Activated T-helper 17 cell treated with anti-CD3 and anti-CD28 coated beads, Interleukin-2, amount 50 U/mL, for 72 hours (primary cell): ENCODE results near the gene GRPEL1. TPM values are rescaled to one million over a fixed set of nuclear protein-coding genes. Genes with fewer than 3 reads are reported as not detected.

Experiments used
- ATAC-seq: fragments of 150-1000 bp; cut with Tn5 transposase; replicated peaks from 2 replicates; pipeline ENCODE4 v1.10.0; 2021; ENCODE audit warnings: mild to moderate bottlenecking, moderate library complexity
- H3K27ac Mint-ChIP-seq: one replicate; pipeline ENCODE4 v1.8.0; 2022; ENCODE audit warnings: mixed read lengths
- H3K27me3 Mint-ChIP-seq: one replicate; pipeline ENCODE4 v1.8.0; 2022; ENCODE audit warnings: mixed read lengths
- H3K36me3 Mint-ChIP-seq: one replicate; pipeline ENCODE4 v1.8.0; 2022; ENCODE audit warnings: low read depth, mild to moderate bottlenecking, mixed read lengths
- H3K4me1 Mint-ChIP-seq: one replicate; pipeline ENCODE4 v1.8.0; 2022; ENCODE audit warnings: mixed read lengths
- H3K4me3 Mint-ChIP-seq: one replicate; pipeline ENCODE4 v1.8.0; 2022; ENCODE audit warnings: mild to moderate bottlenecking, mixed read lengths
- H3K9me3 Mint-ChIP-seq: one replicate; pipeline ENCODE4 v1.8.0; 2022; ENCODE audit warnings: mixed read lengths
- total RNA-seq, 2 donors: library from RNA; stranded (reverse); gene quantifications; one replicate each; pipeline ENCODE4 v1.2.3, GENCODE V29; 2022

GRPEL1 gene
- total RNA-seq, 2 donors from 2014 or later: 56.3 to 92.5 TPM

- ATAC-seq: no peak
- Mint-ChIP-seq H3K9me3 (no peaks in the 10 kb centered on the region), H3K27me3 (no peaks in the 10 kb centered on the region), H3K36me3 (peaks cover 83% of the 10 kb centered on the region), H3K4me1 (no peaks in the 10 kb centered on the region), H3K27ac (no peak overlapping the region), H3K4me3 (no peak overlapping the region)
These were observed 46.5 kb downstream of the GRPEL1 start for GRCh38 chr4:7021355-7021754.

GRCh38 chr4:7020856-7021255, 47.0 kb downstream of the GRPEL1 start:
- Mint-ChIP-seq H3K27ac (no peak overlapping the region), H3K4me1 (no peaks in the 10 kb centered on the region), H3K9me3 (no peaks in the 10 kb centered on the region), H3K4me3 (no peak overlapping the region), H3K36me3 (peaks cover 83% of the 10 kb centered on the region), H3K27me3 (no peaks in the 10 kb centered on the region)
- ATAC-seq: no peak

- Mint-ChIP-seq H3K36me3 (peaks cover 83% of the 10 kb centered on the region), H3K9me3 (no peaks in the 10 kb centered on the region), H3K4me1 (no peaks in the 10 kb centered on the region), H3K27me3 (no peaks in the 10 kb centered on the region), H3K4me3 (no peak overlapping the region), H3K27ac (no peak overlapping the region)
- ATAC-seq: no peak
These were observed 47.6 kb downstream of the GRPEL1 start for GRCh38 chr4:7020290-7020689.

- H3K36me3 Mint-ChIP-seq: peaks cover 83% of the 10 kb centered on the region
These were observed 48.5 kb downstream of the GRPEL1 start for GRCh38 chr4:7019367-7019766.

GRCh38 chr4:7018281-7018680, 49.6 kb downstream of the GRPEL1 start:
- no peak overlapping the region for H3K27ac Mint-ChIP-seq
- ATAC-seq: no peak
- peaks cover 83% of the 10 kb centered on the region for H3K36me3 Mint-ChIP-seq
- H3K9me3 Mint-ChIP-seq: no peaks in the 10 kb centered on the region
- no peaks in the 10 kb centered on the region for H3K27me3 Mint-ChIP-seq
- H3K4me3 Mint-ChIP-seq: no peak overlapping the region
- no peaks in the 10 kb centered on the region for H3K4me1 Mint-ChIP-seq

More at GRCh38 chr4:7019367-7019766, 48.5 kb downstream of the GRPEL1 start:
- H3K4me1 Mint-ChIP-seq: no peaks in the 10 kb centered on the region
- H3K27ac Mint-ChIP-seq: no peak overlapping the region
- H3K9me3 Mint-ChIP-seq: no peaks in the 10 kb centered on the region
- H3K27me3 Mint-ChIP-seq: no peaks in the 10 kb centered on the region
- ATAC-seq: no peak
- H3K4me3 Mint-ChIP-seq: no peak overlapping the region

- Mint-ChIP-seq H3K4me3 (no peak overlapping the region), H3K27me3 (no peaks in the 10 kb centered on the region), H3K4me1 (no peaks in the 10 kb centered on the region), H3K9me3 (no peaks in the 10 kb centered on the region), H3K36me3 (peaks cover 86% of the 10 kb centered on the region), H3K27ac (no peak overlapping the region)
- ATAC-seq: no peak
These were observed 50.3 kb downstream of the GRPEL1 start for GRCh38 chr4:7017446-7018048.

GRCh38 chr4:7016512-7016911, 51.4 kb downstream of the GRPEL1 start:
- Mint-ChIP-seq H3K9me3 (no peaks in the 10 kb centered on the region), H3K36me3 (peaks cover 88% of the 10 kb centered on the region), H3K4me3 (no peak overlapping the region), H3K27ac (no peak overlapping the region), H3K27me3 (no peaks in the 10 kb centered on the region), H3K4me1 (no peaks in the 10 kb centered on the region)
- ATAC-seq: no peak

GRCh38 chr4:7016086-7016485, 51.8 kb downstream of the GRPEL1 start:
- H3K9me3 Mint-ChIP-seq: no peaks in the 10 kb centered on the region
- H3K27me3 Mint-ChIP-seq: no peaks in the 10 kb centered on the region
- H3K36me3 Mint-ChIP-seq: peaks cover 88% of the 10 kb centered on the region
- H3K4me3 Mint-ChIP-seq: no peak overlapping the region
- no peak overlapping the region for H3K27ac Mint-ChIP-seq
- no peaks in the 10 kb centered on the region for H3K4me1 Mint-ChIP-seq
- no peak for ATAC-seq

- no peaks in the 10 kb centered on the region for H3K9me3 Mint-ChIP-seq
- H3K27ac Mint-ChIP-seq: peak overlapping the region; percentile 67
- no peaks in the 10 kb centered on the region for H3K27me3 Mint-ChIP-seq
- H3K4me3 Mint-ChIP-seq: no peak overlapping the region
- no peaks in the 10 kb centered on the region for H3K4me1 Mint-ChIP-seq
- ATAC-seq: no peak
- peaks cover 88% of the 10 kb centered on the region for H3K36me3 Mint-ChIP-seq
These were observed 52.4 kb downstream of the GRPEL1 start for GRCh38 chr4:7015383-7016035.

GRCh38 chr4:7014815-7015214, 53.0 kb downstream of the GRPEL1 start:
- Mint-ChIP-seq H3K27ac (peak overlapping the region; percentile 67), H3K27me3 (no peaks in the 10 kb centered on the region), H3K4me3 (no peak overlapping the region), H3K4me1 (no peaks in the 10 kb centered on the region), H3K36me3 (peaks cover 89% of the 10 kb centered on the region), H3K9me3 (no peaks in the 10 kb centered on the region)
- no peak for ATAC-seq

GRCh38 chr4:7013175-7013574, 54.7 kb downstream of the GRPEL1 start:
- Mint-ChIP-seq H3K4me1 (no peaks in the 10 kb centered on the region), H3K27ac (no peak overlapping the region)

GRCh38 chr4:7009564-7009963, 58.3 kb downstream of the GRPEL1 start:
- Mint-ChIP-seq H3K4me1 (no peaks in the 10 kb centered on the region), H3K9me3 (no peaks in the 10 kb centered on the region), H3K27ac (no peak overlapping the region), H3K4me3 (no peak overlapping the region), H3K27me3 (no peaks in the 10 kb centered on the region), H3K36me3 (peaks cover 100% of the 10 kb centered on the region)
- no peak for ATAC-seq

More at GRCh38 chr4:7013175-7013574, 54.7 kb downstream of the GRPEL1 start:
- H3K9me3 Mint-ChIP-seq: no peaks in the 10 kb centered on the region
- no peak overlapping the region for H3K4me3 Mint-ChIP-seq
- peaks cover 95% of the 10 kb centered on the region for H3K36me3 Mint-ChIP-seq
- no peak for ATAC-seq
- H3K27me3 Mint-ChIP-seq: no peaks in the 10 kb centered on the region

Other genes starting within 250 kb of the GRPEL1 start
- 10 to 100 TPM; 44.1 to 63.8 TPM for gene TBC1D14, start 158.2 kb downstream of the GRPEL1 start, total RNA-seq
- 10 to 100 TPM in 1 of 2 donors, 1 to 10 TPM in 1; 8.5 to 13.0 TPM for gene TADA2B, start 24.7 kb downstream of the GRPEL1 start, total RNA-seq
- under 1 TPM; 0.04 to 0.26 TPM for gene SORCS2, start 124.5 kb upstream of the GRPEL1 start, total RNA-seq